ENCODE data around the gene ARL15.
A peak's percentile ranks its signal among the peaks of the same experiment; 100 is the strongest.
"Not testable (repeated sequence)": the region's sequence is repeated elsewhere in the genome, so short reads cannot be mapped to it uniquely, and the experiment has no call there.

The ARL15 gene

GRCh38 chr5:53890490-53890889 lies 419.9 kb downstream of the ARL15 start:
- no peak for DNase-seq (ENCODE audit: low spot score)

GRCh38 chr5:53884844-53885243 lies 425.5 kb downstream of the ARL15 start:
- peak; percentile 9 for DNase-seq (ENCODE audit: low spot score)

- no peak for DNase-seq (ENCODE audit: low spot score)
Observed at GRCh38 chr5:53884417-53884816, 426.0 kb downstream of the ARL15 start.

- DNase-seq (ENCODE audit: low spot score), result peak; percentile 26
Observed at GRCh38 chr5:53882676-53883031, 427.7 kb downstream of the ARL15 start.

- no peak for DNase-seq (ENCODE audit: low spot score)
Observed at GRCh38 chr5:53882006-53882675, 428.2 kb downstream of the ARL15 start.

- DNase-seq (ENCODE audit: low spot score), result no peak
Observed at GRCh38 chr5:53879708-53880323, 430.6 kb downstream of the ARL15 start.

GRCh38 chr5:53878015-53878414 lies 432.4 kb downstream of the ARL15 start:
- no peak for DNase-seq (ENCODE audit: low spot score)

GRCh38 chr5:53877243-53877642 lies 433.1 kb downstream of the ARL15 start:
- DNase-seq (ENCODE audit: low spot score), result peak; percentile 84

- peak; percentile 44 for DNase-seq (ENCODE audit: low spot score)
Observed at GRCh38 chr5:53874409-53874808, 436.0 kb downstream of the ARL15 start.

GRCh38 chr5:53873235-53873634 lies 437.1 kb downstream of the ARL15 start:
- DNase-seq (ENCODE audit: low spot score), result no peak

GRCh38 chr5:53871775-53872174 lies 438.6 kb downstream of the ARL15 start:
- DNase-seq (ENCODE audit: low spot score), result no peak

- DNase-seq (ENCODE audit: low spot score), result peak; percentile 28
Observed at GRCh38 chr5:53871050-53871449, 439.3 kb downstream of the ARL15 start.

- no peak for DNase-seq (ENCODE audit: low spot score)
Observed at GRCh38 chr5:53858700-53859456, 451.5 kb downstream of the ARL15 start.

GRCh38 chr5:53856506-53856905 lies 453.9 kb downstream of the ARL15 start:
- no peak for DNase-seq (ENCODE audit: low spot score)

- DNase-seq (ENCODE audit: low spot score), result not testable (repeated sequence)
Observed at GRCh38 chr5:53836851-53837430, 473.4 kb downstream of the ARL15 start.

GRCh38 chr5:53834500-53834899 lies 475.9 kb downstream of the ARL15 start:
- DNase-seq (ENCODE audit: low spot score), result no peak

All from GM03348 (cell line).